ENCODE measurements around the gene EDN2.

- no peak for TF ChIP-seq EZH2 (optimal IDR thresholded peaks at IDR 0.05; ENCODE audit: low read depth, low read length)
- TF ChIP-seq CTCF (IDR thresholded peaks at IDR 0.05; ENCODE audit: low read length), result no peak
- TF ChIP-seq EZH2phosphoT487 (IDR thresholded peaks at IDR 0.05; ENCODE audit: low read length), result no peak
Observed at GRCh38 chr1:41510531-41511238, 26.2 kb upstream of the EDN2 start.
